ENCODE measurements around the gene TMEM132C. TPM values are rescaled to one million over a fixed set of nuclear protein-coding genes. Genes with fewer than 3 reads are reported as not detected.

TMEM132C gene
- total RNA-seq, 4 donors from 2014 or later: 1.2 to 3.8 (median 2.3) TPM

DNA sequence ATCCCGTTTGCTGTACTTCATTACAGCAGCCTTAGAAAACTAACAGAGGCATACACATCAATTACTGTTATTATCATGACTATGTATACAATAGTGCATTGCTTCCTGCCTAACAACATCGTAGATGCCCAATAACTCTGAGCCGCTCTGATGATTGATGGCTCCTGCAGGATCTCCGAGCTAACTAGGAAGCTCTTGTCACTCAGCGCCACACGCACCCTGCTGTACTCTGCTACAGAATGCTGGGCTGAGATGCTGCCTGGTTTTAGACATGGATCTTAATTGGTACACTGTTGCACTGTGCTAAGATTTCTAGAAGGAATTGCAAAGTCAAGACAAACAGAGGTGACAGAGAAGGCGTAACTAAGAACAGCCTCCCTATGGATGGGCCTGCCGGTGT, 387.5 kb downstream of the TMEM132C start:
- Histone ChIP-seq H3K4me3 (no peak overlapping the region), H3K9me3 (no peaks in the 10 kb centered on the region), H3K27me3 (no peaks in the 10 kb centered on the region), H3K4me1 (no peaks in the 10 kb centered on the region), H3K36me3 (no peaks in the 10 kb centered on the region), H3K27ac (no peak overlapping the region)
- TF ChIP-seq POLR2AphosphoS5 (IDR thresholded peaks at IDR 0.05) (no peak), EP300 (IDR thresholded peaks at IDR 0.05) (no peak), POLR2A (IDR thresholded peaks at IDR 0.05) (no peak)
- TF ChIP-seq, protein P1, sequence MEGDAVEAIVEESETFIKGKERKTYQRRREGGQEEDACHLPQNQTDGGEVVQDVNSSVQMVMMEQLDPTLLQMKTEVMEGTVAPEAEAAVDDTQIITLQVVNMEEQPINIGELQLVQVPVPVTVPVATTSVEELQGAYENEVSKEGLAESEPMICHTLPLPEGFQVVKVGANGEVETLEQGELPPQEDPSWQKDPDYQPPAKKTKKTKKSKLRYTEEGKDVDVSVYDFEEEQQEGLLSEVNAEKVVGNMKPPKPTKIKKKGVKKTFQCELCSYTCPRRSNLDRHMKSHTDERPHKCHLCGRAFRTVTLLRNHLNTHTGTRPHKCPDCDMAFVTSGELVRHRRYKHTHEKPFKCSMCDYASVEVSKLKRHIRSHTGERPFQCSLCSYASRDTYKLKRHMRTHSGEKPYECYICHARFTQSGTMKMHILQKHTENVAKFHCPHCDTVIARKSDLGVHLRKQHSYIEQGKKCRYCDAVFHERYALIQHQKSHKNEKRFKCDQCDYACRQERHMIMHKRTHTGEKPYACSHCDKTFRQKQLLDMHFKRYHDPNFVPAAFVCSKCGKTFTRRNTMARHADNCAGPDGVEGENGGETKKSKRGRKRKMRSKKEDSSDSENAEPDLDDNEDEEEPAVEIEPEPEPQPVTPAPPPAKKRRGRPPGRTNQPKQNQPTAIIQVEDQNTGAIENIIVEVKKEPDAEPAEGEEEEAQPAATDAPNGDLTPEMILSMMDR (IDR thresholded peaks at IDR 0.05): no peak
- WGBS: 70% methylated on average over 8 of the region's 8 CpGs
- no peak for DNase-seq (ENCODE audit: low spot score in 2 of 2)

DNA sequence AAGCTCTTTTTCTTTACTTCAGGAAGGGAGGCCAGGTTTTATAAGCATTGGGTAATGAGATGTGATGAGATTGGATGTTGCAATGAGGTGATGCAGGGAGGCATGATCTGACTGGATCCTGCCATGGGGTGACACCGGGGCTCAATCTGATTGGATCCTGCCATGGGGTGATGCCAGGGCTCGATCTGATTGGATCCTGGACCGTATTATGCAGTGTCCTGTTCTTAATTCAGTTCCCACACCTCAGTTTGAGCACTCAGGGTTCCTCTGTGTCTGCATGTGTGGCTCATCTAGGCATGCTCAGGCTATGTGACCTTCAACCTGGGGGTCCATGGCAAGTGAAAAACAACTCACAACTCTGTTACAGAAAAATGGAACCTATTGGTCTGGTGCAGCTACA, 390.4 kb downstream of the TMEM132C start:
- Histone ChIP-seq H3K4me1 (no peaks in the 10 kb centered on the region), H3K27me3 (no peaks in the 10 kb centered on the region), H3K27ac (no peak overlapping the region), H3K36me3 (no peaks in the 10 kb centered on the region), H3K9me3 (no peaks in the 10 kb centered on the region), H3K4me3 (no peak overlapping the region)
- WGBS: 79% methylated on average over 3 of the region's 3 CpGs
- no peak for DNase-seq (ENCODE audit: low spot score in 2 of 2)
- TF ChIP-seq, protein P1 (IDR thresholded peaks at IDR 0.05): no peak
- TF ChIP-seq POLR2AphosphoS5 (IDR thresholded peaks at IDR 0.05) (no peak), POLR2A (IDR thresholded peaks at IDR 0.05) (no peak), EP300 (IDR thresholded peaks at IDR 0.05) (no peak)

DNA sequence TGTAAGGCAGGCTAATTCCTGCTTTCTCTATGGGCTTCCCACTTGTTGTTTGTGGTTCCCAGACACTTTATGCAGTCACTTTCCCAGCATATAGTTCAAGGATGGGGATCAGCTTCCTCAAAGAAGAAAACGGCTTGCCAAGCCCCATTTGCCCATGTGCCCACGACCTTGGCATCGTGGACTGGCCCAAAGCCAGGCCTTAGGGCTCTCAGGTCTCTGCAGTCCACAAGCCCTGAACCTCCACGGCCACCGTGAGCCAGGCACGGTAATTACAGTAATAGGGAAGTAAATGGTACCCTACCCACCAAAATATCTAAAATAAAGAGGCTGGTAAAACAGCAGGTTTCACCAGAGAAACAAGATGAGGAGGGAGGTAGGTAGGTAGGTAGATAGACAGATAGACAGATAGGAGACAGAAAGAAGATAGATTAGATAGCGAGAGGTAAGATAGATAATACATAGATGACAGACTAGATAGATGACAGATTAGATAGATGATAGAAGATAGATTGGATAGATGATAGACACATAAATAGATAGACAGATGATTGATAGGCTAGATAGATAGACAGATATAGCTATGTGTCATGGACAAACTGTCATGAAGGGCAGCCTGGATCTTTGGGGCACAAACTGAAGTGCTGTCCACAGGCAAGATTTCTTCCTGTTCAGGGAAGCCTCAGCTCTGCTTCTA, 393.7 kb downstream of the TMEM132C start:
- 72% methylated on average over 7 of the region's 7 CpGs for WGBS
- Histone ChIP-seq H3K4me3 (no peak overlapping the region), H3K9me3 (no peaks in the 10 kb centered on the region), H3K27me3 (no peaks in the 10 kb centered on the region), H3K4me1 (no peaks in the 10 kb centered on the region), H3K36me3 (no peaks in the 10 kb centered on the region), H3K27ac (no peak overlapping the region)
- TF ChIP-seq, protein P1 (IDR thresholded peaks at IDR 0.05): no peak
- no peak for TF ChIP-seq EP300 (IDR thresholded peaks at IDR 0.05)
- TF ChIP-seq POLR2A (IDR thresholded peaks at IDR 0.05): no peak
- no peak for TF ChIP-seq POLR2AphosphoS5 (IDR thresholded peaks at IDR 0.05)
- DNase-seq (ENCODE audit: low spot score in 2 of 2): no peak

DNA sequence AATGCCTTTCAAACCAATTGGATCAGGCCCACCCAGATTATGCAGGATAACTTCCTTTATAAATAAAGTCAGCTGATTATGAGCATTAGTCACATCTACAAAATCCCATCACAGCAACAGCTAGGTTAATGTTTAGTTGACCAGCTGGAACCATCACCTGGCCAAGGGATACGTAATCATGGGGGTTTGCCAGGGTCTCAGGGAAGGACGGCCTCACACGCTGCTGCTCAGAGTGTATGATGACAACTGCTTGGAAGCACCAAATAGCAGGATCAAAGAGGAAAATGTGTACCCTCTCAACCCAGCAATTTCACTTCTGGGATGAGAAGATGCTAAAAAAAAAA, 394.2 kb downstream of the TMEM132C start:
- Histone ChIP-seq H3K27me3 (no peaks in the 10 kb centered on the region), H3K27ac (no peak overlapping the region), H3K4me3 (no peak overlapping the region), H3K4me1 (no peaks in the 10 kb centered on the region), H3K36me3 (no peaks in the 10 kb centered on the region), H3K9me3 (no peaks in the 10 kb centered on the region)
- TF ChIP-seq EP300 (IDR thresholded peaks at IDR 0.05): no peak
- TF ChIP-seq POLR2A (IDR thresholded peaks at IDR 0.05): no peak
- TF ChIP-seq, protein P1 (IDR thresholded peaks at IDR 0.05): no peak
- no peak for TF ChIP-seq POLR2AphosphoS5 (IDR thresholded peaks at IDR 0.05)
- WGBS: 53% methylated on average over 3 of the region's 3 CpGs
- DNase-seq (ENCODE audit: low spot score in 2 of 2): no peak

DNA sequence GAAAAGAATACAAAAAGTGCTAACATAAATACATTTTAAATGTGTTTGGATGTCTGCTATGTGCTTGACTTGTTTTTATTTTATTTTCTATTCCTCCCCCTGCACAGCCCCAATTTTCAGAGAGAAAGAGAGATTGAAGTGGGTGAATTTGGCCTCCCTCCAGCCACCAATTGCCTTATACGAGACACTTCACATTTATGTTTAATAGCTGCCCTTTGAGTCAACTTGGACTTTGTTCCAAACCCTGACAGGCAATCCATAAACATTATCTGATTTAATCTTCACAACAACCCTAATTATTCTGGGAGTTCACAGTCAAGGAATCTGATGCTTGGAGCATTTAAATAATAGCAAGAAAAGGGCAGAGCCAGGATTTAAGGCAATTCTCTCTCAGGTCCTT, 395.1 kb downstream of the TMEM132C start:
- Histone ChIP-seq H3K27ac (no peak overlapping the region), H3K9me3 (no peaks in the 10 kb centered on the region), H3K36me3 (no peaks in the 10 kb centered on the region), H3K4me3 (no peak overlapping the region), H3K4me1 (no peaks in the 10 kb centered on the region), H3K27me3 (no peaks in the 10 kb centered on the region)
- TF ChIP-seq POLR2AphosphoS5 (IDR thresholded peaks at IDR 0.05) (no peak), EP300 (IDR thresholded peaks at IDR 0.05) (no peak), POLR2A (IDR thresholded peaks at IDR 0.05) (no peak)
- TF ChIP-seq, protein P1 (IDR thresholded peaks at IDR 0.05): no peak
- WGBS: 26% methylated on average over 1 of the region's 1 CpG
- DNase-seq (ENCODE audit: low spot score in 2 of 2): no peak
